HepG2 (cell line): ENCODE measurements around the gene PIF1. TPM values are rescaled to one million over a fixed set of nuclear protein-coding genes. Genes with fewer than 3 reads are reported as not detected.

Experiments
- ATAD3A ChIP-seq: sonication (generic); formaldehyde crosslinking; IDR thresholded peaks from 2 replicates; pipeline ENCODE4 v1.4.0; 2020; ENCODE audit warnings: missing genetic modification reagents
- KLF11 ChIP-seq: IDR thresholded peaks from 2 replicates; pipeline ENCODE4 v1.6.1; 2016; ENCODE audit warnings: missing compliant biosample characterization
- MAFF ChIP-seq: IDR thresholded peaks from 2 replicates; pipeline ENCODE4 v1.6.1; 2011; ENCODE audit warnings: low read depth, low read length, improper control_type of control experiment
- MAZ ChIP-seq, 2 experiments: sonication (generic) in 1 of 2; formaldehyde crosslinking in 1 of 2; IDR thresholded peaks; 2 replicates each; pipeline versions ENCODE4 v1.5.0 to v1.6.1; 2012 to 2020; ENCODE audit warnings: low read depth in 2 of 2, mild to moderate bottlenecking in 2 of 2, borderline replicate concordance in 1 of 2, improper control_type of control experiment in 1 of 2, low read length in 1 of 2, missing genetic modification reagents in 1 of 2, moderate library complexity in 1 of 2
- RAD51 ChIP-seq: fragments of 450-650 bp; IDR thresholded peaks from 2 replicates; pipeline ENCODE4 v1.6.1; 2016; ENCODE audit warnings: borderline replicate concordance
- REL ChIP-seq: sonication (generic); formaldehyde crosslinking; conservative IDR thresholded peaks from 2 replicates; pipeline ENCODE4 v1.8.0; 2022; ENCODE audit warnings: mild to moderate bottlenecking, missing genetic modification reagents, moderate library complexity
- STAG1 ChIP-seq: sonication (generic); formaldehyde crosslinking; IDR thresholded peaks from 2 replicates; pipeline ENCODE4 v1.4.0; 2020; ENCODE audit warnings: missing genetic modification reagents
- YY1 ChIP-seq: IDR thresholded peaks from 2 replicates; pipeline ENCODE4 v1.6.1; 2011; ENCODE audit warnings: low read length, low read depth, moderate library complexity, mild to moderate bottlenecking; ENCODE audit not compliant: insufficient read depth, insufficient replicate concordance
- ZBED4 ChIP-seq: sonication (generic); formaldehyde crosslinking; IDR thresholded peaks from 2 replicates; pipeline ENCODE4 v1.4.0; 2020; ENCODE audit warnings: missing genetic modification reagents, borderline replicate concordance
- ZFYVE20 ChIP-seq: sonication (generic); formaldehyde crosslinking; IDR thresholded peaks from 2 replicates; pipeline ENCODE4 v1.8.0; 2023; ENCODE audit warnings: low read depth, mild to moderate bottlenecking, moderate library complexity, missing genetic modification reagents, borderline replicate concordance
- ZMYM2 ChIP-seq: sonication (generic); formaldehyde crosslinking; IDR thresholded peaks from 2 replicates; pipeline ENCODE4 v1.8.0; 2022; ENCODE audit warnings: mild to moderate bottlenecking, missing genetic modification reagents
- ZNF142 ChIP-seq: sonication (generic); formaldehyde crosslinking; IDR thresholded peaks from 2 replicates; pipeline ENCODE4 v1.4.0; 2020; ENCODE audit warnings: missing genetic modification reagents
- ZNF431 ChIP-seq: sonication (generic); formaldehyde crosslinking; IDR thresholded peaks from 2 replicates; pipeline ENCODE4 v1.9.0; 2022; ENCODE audit warnings: missing genetic modification reagents, low read depth, mild to moderate bottlenecking, borderline replicate concordance
- ZNF761 ChIP-seq: sonication (generic); formaldehyde crosslinking; conservative IDR thresholded peaks from 2 replicates; pipeline ENCODE4 v1.4.0; 2020; ENCODE audit warnings: mild to moderate bottlenecking, missing genetic modification reagents
- polyA plus RNA-seq, 8 experiments: library from polyadenylated mRNA; depleted of rRNA in 3 of 8; stranded (reverse) in 7 of 8; unstranded in 1 of 8; fragments of >200 nt; fragmentation: Illumina TruSeq in 4 of 8; extraction: Trizol in 4 of 8; gene quantifications; 2 replicates each; pipeline versions ENCODE4 v1.2.1 to v1.2.3, GENCODE V29; 2011 to 2016; ENCODE audit warnings: low read depth in 4 of 8, missing spikeins in 1 of 8, mixed read lengths in 1 of 8; ENCODE audit not compliant: insufficient read depth in 1 of 8
- total RNA-seq, 5 experiments: library from RNA; depleted of rRNA; stranded (reverse); fragments of >200 nt; fragmentation: Illumina TruSeq; extraction: Trizol; gene quantifications; 2 replicates each; pipeline ENCODE4 v1.2.3, GENCODE V29; 2016; ENCODE audit warnings: low read depth in 1 of 5
- TF ChIP-seq, protein P1 (sequence below): sonication (generic); formaldehyde crosslinking; IDR thresholded peaks from 2 replicates; pipeline ENCODE4 v1.4.0; 2020; ENCODE audit warnings: missing genetic modification reagents
- TF ChIP-seq, protein P2 (sequence below): IDR thresholded peaks from 2 replicates; pipeline ENCODE4 v1.6.1; 2016; ENCODE audit warnings: low read depth, borderline replicate concordance

Gene PIF1
- total and polyA plus RNA-seq, 2 of the 13 experiments (the other 11 are each of a cell fraction or from before 2014, with no cell fraction given): 18.5 to 19.7 TPM

GRCh38 chr15:64825431-64826294 lies at the start of gene PIF1 (continued):
- no peak for TF ChIP-seq ZNF142 (CRISPR knock-in tag)
- no peak for TF ChIP-seq YY1
- TF ChIP-seq STAG1 (CRISPR knock-in tag): no peak
- TF ChIP-seq ATAD3A: no peak
- no peak for TF ChIP-seq ZNF431 (CRISPR knock-in tag)
- no peak for TF ChIP-seq REL (CRISPR knock-in tag)
- TF ChIP-seq KLF11: no peak
- TF ChIP-seq ZMYM2: no peak
- no peak for TF ChIP-seq RAD51
- TF ChIP-seq MAZ (IDR thresholded peaks at IDR 0.05; ENCODE audit: borderline replicate concordance, low read depth, low read length): no peak
- TF ChIP-seq MAZ (CRISPR knock-in tag; IDR thresholded peaks at IDR 0.05; ENCODE audit: low read depth): peak; percentile 32; the same call in 1 of the 2 replicates
- TF ChIP-seq, protein P1, sequence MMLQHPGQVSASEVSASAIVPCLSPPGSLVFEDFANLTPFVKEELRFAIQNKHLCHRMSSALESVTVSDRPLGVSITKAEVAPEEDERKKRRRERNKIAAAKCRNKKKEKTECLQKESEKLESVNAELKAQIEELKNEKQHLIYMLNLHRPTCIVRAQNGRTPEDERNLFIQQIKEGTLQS: no peak; the same call in 1 of the 2 replicates
- peak; percentile 25; the same call in 1 of the 2 replicates for TF ChIP-seq ZBED4 (CRISPR knock-in tag)
- TF ChIP-seq, protein P2, sequence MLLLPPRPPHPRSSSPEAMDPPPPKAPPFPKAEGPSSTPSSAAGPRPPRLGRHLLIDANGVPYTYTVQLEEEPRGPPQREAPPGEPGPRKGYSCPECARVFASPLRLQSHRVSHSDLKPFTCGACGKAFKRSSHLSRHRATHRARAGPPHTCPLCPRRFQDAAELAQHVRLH (CRISPR knock-in tag): peak; percentile 53; the same call in 1 of the 2 replicates
- TF ChIP-seq ZFYVE20 (CRISPR knock-in tag): no peak
- TF ChIP-seq ZNF761 (CRISPR knock-in tag): 0 out of 2 replicates have a peak, but pooled peaks have one; percentile 65
- TF ChIP-seq MAFF: no peak
